Fibroblast of pulmonary artery (primary cell): ENCODE results near the gene PABPC3.

Experiments used
- DNase-seq: peaks from one replicate; pipeline ENCODE4 v3.0.0-alpha.2; 2010; ENCODE audit warnings: low read depth
- H3K4me3 ChIP-seq: replicated peaks from 2 replicates; pipeline ENCODE4 v1.5.1; 2011; ENCODE audit warnings: low read depth, mild to moderate bottlenecking, control low read depth, low read length, moderate library complexity
- TF ChIP-seq, protein P1 (sequence below): IDR thresholded peaks from 2 replicates; pipeline ENCODE4 v1.5.1; 2011; ENCODE audit warnings: mild to moderate bottlenecking, control low read depth, low read length, inconsistent platforms; ENCODE audit errors: missing control alignments

The PABPC3 gene

DNA sequence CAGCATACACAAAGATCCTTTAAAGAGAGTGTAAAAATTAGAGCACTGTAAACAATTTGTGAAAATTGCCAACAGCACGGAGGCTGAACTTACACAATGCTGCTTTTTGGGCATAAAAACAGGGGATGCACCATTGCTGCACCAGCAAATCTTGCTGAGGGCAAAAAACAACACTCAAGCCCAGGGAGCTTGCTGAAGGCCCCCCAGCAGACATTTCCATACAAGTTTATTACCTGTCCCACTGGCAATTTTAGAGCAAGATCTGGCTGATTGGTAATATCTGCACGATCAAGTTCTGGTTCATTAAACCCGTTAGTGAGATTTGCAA, 41.8 kb downstream of the PABPC3 start:
- DNase-seq: no peak
- TF ChIP-seq, protein P1, sequence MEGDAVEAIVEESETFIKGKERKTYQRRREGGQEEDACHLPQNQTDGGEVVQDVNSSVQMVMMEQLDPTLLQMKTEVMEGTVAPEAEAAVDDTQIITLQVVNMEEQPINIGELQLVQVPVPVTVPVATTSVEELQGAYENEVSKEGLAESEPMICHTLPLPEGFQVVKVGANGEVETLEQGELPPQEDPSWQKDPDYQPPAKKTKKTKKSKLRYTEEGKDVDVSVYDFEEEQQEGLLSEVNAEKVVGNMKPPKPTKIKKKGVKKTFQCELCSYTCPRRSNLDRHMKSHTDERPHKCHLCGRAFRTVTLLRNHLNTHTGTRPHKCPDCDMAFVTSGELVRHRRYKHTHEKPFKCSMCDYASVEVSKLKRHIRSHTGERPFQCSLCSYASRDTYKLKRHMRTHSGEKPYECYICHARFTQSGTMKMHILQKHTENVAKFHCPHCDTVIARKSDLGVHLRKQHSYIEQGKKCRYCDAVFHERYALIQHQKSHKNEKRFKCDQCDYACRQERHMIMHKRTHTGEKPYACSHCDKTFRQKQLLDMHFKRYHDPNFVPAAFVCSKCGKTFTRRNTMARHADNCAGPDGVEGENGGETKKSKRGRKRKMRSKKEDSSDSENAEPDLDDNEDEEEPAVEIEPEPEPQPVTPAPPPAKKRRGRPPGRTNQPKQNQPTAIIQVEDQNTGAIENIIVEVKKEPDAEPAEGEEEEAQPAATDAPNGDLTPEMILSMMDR: no peak
- no peak overlapping the region for H3K4me3 ChIP-seq

DNA sequence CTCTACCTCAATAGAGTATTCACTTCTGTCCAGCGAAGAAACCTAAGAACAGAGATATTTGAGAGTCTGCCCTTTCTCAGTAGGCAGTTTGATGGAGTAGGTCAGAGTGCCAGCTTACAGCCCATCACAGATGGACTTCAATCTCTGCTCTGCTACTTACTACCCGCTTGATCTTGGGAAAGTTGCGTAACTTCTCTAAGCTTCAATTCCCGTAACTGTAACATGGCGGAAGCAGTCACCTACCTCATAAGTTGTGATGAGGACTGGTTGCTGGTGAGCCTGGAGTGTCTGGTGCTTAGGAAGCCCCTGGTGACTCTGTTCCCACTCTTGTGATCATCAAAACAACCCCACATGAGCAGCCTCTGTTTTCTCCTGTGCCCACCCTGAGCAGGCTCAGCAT, 45.1 kb downstream of the PABPC3 start:
- no peak for DNase-seq
- no peak overlapping the region for H3K4me3 ChIP-seq
- TF ChIP-seq, protein P1: no peak

DNA sequence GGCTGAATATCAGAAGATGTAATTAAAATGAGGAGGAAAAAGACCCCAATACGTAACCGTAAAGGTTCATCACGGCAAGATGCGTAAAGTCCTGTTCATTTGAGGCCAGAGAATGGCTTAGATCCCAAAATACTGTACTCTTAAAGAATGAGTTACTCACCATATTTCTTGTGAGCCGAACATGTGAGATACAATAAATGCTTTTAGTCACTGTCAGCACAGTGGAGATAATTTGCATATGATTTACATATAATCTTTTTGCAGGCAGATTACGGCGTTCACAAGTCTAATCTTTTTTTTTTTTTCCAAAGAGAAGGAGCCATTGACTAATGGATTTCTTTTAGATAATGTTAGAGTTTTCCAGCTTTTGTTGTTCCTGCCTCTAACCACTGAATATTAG, 47.8 kb downstream of the PABPC3 start:
- DNase-seq: no peak
- TF ChIP-seq, protein P1: no peak
- no peak overlapping the region for H3K4me3 ChIP-seq

DNA sequence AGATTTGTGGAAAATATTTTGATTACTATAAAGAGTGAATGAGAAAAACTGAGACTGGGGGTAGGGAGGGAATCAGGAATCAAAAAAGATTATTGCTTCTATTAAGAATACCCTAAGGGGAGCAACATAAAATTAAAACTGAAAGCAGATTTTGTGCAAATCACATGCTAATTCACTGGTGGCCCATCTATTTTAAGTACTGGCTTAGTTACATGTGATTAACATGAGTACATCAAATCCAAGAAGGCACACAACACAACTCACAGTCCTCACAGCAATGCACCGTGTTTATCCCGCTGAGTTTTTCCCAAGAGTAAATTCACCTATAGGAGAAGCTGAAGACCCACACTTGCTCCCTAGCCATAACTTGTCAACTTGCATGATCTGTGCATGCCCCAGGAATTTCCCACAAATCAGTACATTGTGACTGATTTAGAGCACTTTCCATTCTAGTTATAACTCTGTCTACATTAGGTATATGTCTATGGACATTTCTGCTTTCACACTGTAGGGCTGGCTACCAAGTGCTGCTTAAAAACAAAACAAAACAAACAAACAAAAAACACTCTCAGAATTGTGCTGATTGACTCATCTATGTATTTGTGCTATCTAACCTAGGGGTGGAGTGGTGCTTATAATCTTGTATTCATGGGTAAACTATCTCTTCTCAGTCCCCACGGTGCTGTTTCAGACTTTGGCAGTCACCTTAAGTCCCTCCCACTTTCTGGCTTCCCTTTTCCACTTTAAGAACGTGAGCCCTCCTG, 51.9 kb downstream of the PABPC3 start:
- no peak overlapping the region for H3K4me3 ChIP-seq
- no peak for DNase-seq
- TF ChIP-seq, protein P1: no peak

DNA sequence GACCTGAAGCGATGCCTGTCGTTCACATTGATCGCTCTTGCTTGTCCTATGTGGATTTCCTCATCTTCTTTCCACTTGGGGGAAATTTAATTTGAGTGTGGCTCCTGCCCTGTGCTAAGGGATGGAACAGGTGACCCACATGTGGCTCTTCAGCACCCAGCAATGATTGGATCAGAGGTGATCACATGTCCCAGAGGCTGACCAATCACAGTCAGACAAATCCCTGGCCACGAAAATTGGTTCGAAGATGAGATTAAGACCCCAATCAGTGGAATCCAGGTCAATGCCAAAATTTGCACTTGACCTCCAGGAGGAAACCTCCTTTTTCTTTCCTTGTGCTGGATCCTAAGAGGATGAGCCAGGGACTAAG, 52.5 kb downstream of the PABPC3 start:
- TF ChIP-seq, protein P1: no peak
- no peak for DNase-seq
- no peak overlapping the region for H3K4me3 ChIP-seq
